Prostate gland (tissue), 2 donors: ENCODE results near the gene VPS41.

Source experiments
- POLR2A ChIP-seq: fragments of 450-650 bp; IDR thresholded peaks from one replicate; pipeline ENCODE4 v1.6.1; 2016; ENCODE audit warnings: antibody characterized with exemption, mild to moderate bottlenecking
- POLR2AphosphoS5 ChIP-seq: sonication (generic); formaldehyde crosslinking; IDR thresholded peaks from one replicate; pipeline ENCODE4 v1.6.1; 2017; ENCODE audit warnings: antibody characterized with exemption
- TF ChIP-seq, protein P1 (sequence below), 4 experiments: fragments of 200-600 bp in 2 of 4; fragments of 450-650 bp in 2 of 4; sonication (generic) in 2 of 4; IDR thresholded peaks; 1 replicate in 3 of 4; 2 replicates in 1 of 4; pipeline ENCODE4 v1.5.1; 2016 to 2019; ENCODE audit warnings: antibody characterized with exemption in 4 of 4, mild to moderate bottlenecking in 2 of 4, moderate library complexity in 2 of 4

DNA sequence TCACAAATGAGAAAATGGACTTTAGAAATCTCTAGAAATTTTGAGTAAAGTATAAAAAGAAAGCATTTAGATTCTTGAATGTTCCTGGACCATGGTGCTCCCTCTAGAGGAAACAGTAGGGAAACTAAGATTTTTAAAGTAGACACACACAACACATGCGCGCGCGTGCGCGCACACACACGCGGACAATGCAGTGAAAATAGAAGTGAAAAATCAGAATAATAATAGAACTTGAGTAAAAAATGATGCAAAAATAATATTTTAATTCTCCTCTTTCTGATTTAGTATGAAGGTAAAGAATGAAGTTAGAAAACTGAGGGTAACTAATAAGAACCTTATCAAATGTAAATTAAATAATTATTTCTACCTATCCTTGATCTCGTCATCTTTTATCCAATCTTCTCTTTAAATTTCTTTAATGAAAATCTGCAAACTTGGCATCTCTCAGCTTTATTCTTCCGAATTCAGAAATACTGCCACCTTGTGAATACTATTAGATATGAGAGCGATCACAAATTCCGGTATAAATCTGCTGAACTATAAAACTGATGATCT is 160.9 kb downstream of the VPS41 start:
- TF ChIP-seq POLR2AphosphoS5 = no peak
- TF ChIP-seq, protein P1, sequence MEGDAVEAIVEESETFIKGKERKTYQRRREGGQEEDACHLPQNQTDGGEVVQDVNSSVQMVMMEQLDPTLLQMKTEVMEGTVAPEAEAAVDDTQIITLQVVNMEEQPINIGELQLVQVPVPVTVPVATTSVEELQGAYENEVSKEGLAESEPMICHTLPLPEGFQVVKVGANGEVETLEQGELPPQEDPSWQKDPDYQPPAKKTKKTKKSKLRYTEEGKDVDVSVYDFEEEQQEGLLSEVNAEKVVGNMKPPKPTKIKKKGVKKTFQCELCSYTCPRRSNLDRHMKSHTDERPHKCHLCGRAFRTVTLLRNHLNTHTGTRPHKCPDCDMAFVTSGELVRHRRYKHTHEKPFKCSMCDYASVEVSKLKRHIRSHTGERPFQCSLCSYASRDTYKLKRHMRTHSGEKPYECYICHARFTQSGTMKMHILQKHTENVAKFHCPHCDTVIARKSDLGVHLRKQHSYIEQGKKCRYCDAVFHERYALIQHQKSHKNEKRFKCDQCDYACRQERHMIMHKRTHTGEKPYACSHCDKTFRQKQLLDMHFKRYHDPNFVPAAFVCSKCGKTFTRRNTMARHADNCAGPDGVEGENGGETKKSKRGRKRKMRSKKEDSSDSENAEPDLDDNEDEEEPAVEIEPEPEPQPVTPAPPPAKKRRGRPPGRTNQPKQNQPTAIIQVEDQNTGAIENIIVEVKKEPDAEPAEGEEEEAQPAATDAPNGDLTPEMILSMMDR (IDR thresholded peaks at IDR 0.05) = peak in 1 of 4 experiments; percentile 14
- no peak for TF ChIP-seq POLR2A
